Dermis blood vessel endothelial cell (primary cell): ENCODE measurements around the gene PI16. TPM values are rescaled to one million over a fixed set of nuclear protein-coding genes. Genes with fewer than 3 reads are reported as not detected.
"Not testable (repeated sequence)": the region's sequence is repeated elsewhere in the genome, so short reads cannot be mapped to it uniquely, and the experiment has no call there.

Source experiments
- DNase-seq: peaks from one replicate; pipeline ENCODE4 v3.0.0; 2010
- total RNA-seq: library from RNA; depleted of rRNA; stranded (reverse); fragments of >200 nt; gene quantifications from 2 replicates; pipeline ENCODE4 v1.2.3, GENCODE V29; 2014

The PI16 gene
- total RNA-seq, 1 donor from 2014 or later, result not detected

- DNase-seq, result no peak
These were observed 22.0 kb downstream of the PI16 start for GRCh38 chr6:36976509-36976908.

- DNase-seq, result no peak
These were observed 22.4 kb downstream of the PI16 start for GRCh38 chr6:36976931-36977330.

GRCh38 chr6:36977470-36977941, 23.0 kb downstream of the PI16 start:
- peak; percentile 44 for DNase-seq

GRCh38 chr6:36978421-36979346, 24.1 kb downstream of the PI16 start:
- no peak for DNase-seq

- DNase-seq, result peak; percentile 60
These were observed 24.8 kb downstream of the PI16 start for GRCh38 chr6:36979347-36979742.

DNA sequence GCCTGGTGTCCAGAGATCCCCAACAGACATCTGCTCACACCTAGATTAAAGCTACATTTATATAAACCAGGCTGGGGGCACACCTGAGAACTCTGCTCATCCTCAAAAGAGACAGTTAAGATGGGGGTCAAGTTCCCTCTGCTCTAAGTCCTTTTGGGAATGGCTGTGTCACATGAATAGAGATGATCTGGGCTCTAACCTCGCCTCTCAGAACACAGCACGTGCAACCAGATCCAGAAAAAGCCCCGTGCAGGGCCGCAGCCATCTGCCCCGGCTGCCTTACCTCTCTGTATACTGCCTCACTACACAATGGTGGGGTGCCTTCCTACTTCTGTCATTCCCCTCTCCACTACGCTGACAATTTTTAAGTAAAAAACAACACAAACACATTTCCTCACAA, 25.6 kb downstream of the PI16 start:
- no peak for DNase-seq

DNA sequence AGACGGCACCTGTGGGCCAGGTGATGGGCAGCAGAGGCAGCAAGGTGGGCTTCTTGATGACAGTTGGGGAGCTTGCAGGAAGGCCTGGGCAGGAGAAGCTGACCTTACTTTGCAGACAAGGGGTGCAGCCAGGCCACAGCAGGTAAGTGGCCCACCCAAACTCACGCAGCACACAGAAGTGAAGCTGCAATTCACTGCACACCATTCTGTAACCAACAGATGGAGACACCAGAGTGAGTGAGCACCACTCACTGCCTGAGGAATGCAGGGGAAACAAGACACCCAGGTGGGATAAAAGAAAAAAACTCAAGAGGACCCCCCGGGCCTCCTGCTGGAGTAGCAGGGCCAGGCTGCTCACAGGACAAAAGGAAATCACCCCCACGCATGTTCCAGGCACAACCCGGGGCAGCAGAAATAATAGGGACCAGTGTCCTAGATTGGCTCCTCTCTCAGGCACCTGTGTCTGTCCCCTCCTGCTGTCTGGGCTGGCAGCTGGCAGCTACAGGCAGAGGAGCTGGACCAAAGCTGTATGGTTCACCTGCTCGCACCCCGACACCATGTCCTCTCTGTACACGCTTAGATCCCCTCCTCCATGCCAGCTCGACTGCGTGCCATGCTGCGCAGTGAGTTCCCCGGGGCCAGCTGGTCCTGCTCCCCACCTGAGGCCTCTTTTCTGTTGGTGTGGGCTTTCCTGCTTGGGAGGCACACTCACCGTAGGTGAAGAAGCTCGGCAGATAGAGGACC, 26.5 kb downstream of the PI16 start:
- DNase-seq, result no peak

DNA sequence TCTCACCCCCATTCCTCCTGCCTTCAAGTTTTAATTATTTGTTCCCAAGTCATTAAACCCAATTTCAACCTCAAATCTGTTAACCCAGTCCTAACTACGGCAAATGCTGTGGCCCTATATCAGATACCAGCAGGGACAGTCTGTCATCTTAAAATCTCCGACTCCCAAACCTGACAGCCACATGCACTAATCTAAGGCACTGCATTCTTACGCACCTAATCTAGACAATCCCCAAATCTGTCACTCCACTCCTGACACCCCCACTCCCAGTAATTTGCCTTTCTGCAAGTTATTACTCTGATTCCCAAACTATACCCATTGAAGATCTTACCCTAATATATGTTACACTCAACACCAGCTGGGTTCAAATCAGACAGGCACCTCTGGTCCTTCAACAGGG, 29.0 kb downstream of the PI16 start:
- no peak for DNase-seq

GRCh38 chr6:36984581-36985416, 30.3 kb downstream of the PI16 start:
- peak; percentile 81 for DNase-seq

- peak; percentile 15 for DNase-seq
These were observed 30.9 kb downstream of the PI16 start for GRCh38 chr6:36985417-36985807.

- peak; percentile 94 for DNase-seq
These were observed 31.5 kb downstream of the PI16 start, which contains the start of gene MTCH1 for GRCh38 chr6:36985808-36986703. MTCH1 (minus strand) TSS chr6:36986196; CDS start chr6:36986173, 23 bp downstream.

- DNase-seq, result no peak
These were observed 32.1 kb downstream of the PI16 start for GRCh38 chr6:36986704-36987047.

DNA sequence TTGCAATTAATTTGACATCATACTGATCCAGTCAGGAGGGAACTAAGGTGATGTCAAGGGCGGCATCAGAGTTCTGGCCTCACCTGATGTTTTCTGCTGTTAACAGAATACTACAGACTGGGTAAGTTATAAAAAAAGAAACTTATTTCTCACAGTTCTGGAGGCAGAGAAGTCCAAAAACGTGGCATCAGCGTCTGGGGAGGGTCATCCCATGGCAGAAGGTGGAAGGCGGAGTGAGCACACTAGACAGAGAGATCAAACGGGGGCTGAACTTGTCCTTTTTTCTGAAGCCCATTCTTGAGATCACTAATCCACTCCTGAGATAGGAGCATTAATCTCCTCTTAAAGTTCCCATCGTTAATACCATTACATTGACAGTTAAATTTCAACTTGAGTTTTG, 34.7 kb downstream of the PI16 start:
- DNase-seq, result no peak

DNA sequence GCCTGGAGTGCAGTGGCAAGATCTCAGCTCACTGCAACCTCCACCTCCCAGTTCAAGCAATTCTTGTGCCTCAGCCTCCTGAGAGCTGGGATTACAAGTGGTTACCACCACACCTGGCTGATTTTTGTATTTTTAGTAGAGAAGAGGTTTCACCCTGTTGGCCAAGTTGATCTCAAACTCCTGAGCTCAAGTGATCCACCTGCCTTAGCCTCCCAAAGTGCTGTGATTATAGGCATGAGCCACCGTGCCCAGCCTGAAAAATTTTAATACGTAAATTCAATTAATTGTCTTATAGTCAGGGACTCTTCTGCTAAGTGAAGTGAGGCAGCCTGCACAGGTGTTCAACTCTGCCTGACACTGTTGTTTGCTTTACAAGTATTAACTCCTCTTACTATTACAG, 35.9 kb downstream of the PI16 start:
- DNase-seq, result not testable (repeated sequence)

DNA sequence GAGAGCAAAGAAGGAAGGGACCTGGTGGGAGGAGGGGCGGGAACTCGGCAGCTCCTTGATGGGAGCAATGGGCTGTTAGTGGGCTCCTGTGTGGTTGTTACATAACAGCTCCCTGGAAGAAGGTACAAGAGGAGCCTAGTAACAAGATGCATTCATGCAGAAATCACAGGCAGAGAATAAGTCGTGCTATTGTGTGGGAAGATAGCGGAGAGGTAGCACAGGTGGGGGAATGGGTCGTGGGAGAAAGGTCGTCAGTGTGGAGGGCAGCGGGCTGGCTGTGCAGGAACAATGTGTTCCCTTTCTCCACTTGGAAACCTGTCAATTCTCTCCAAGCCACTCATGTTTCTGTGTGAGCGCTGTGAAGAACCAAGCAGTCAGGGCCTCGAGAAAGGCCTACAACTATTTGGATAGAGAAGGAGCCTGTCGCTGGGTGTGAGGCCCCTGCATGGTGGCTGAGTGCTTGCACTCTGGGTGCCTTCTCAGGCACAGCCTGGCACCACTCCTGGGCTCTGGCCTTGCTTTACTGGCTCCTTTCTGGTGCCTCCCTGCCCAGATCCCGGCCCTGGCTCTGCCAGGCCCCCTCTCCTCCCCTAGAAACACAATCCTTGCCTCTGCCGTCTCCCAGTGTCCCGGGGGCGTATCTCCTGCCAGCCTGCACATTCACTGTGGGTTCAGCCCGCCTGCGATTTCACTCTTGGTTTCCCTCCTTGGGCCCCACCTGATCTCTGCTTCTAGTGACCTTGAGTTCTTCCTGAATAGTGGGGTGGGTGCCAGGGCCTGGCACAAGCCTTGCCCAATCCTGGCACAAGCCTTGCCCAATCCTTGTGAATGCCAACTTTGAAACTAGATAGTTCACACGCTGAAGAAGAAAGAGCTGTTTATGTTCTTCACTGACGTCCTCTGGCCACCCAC, 43.5 kb downstream of the PI16 start:
- DNase-seq, result no peak

- DNase-seq, result no peak
These were observed 44.1 kb downstream of the PI16 start for GRCh38 chr6:36998723-36999038.

DNA sequence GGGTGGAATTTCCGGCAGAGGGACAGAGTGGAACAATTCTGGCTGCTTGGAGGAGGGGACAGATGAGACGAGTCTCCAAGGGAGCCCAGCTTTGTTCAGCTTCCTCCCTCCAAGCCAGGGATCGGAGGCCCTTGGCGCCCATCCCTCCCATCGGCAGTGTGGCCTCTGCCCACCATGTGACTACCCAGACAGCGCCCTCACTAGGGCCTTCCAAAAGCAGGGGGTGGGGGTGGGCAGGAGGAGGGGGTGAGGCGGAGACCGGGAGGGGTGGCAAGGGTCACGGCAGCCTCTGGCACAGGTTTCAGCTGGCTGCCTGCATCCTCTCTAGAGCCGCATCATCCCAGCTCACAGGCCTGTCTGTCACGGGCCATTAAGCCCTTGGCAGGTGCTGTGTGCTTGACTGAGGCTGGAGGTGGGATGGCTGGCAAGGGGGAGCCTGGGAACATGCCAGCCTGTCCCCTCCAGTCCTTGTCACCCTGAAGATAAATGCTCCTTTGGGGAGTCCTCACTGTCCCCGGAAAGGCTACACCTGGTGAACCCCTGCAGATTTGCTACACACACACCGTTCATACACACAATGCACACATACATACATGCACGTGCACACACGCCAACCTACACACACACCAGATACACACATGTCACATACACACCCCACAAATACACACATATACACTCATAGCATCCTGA, 44.7 kb downstream of the PI16 start:
- no peak for DNase-seq

GRCh38 chr6:36999751-37000125, 45.2 kb downstream of the PI16 start:
- DNase-seq, result no peak

- no peak for DNase-seq
These were observed 49.8 kb downstream of the PI16 start for GRCh38 chr6:37004044-37004980.
